Prostate gland (tissue), 2 donors: ENCODE measurements around the gene USP38.

Source experiments
- CTCF ChIP-seq, 4 experiments: fragments of 200-600 bp in 2 of 4; fragments of 450-650 bp in 2 of 4; sonication (generic) in 2 of 4; IDR thresholded peaks; 1 replicate in 3 of 4; 2 replicates in 1 of 4; pipeline ENCODE4 v1.5.1; 2016 to 2019; ENCODE audit warnings: antibody characterized with exemption in 4 of 4, mild to moderate bottlenecking in 2 of 4, moderate library complexity in 2 of 4
- POLR2AphosphoS5 ChIP-seq: sonication (generic); formaldehyde crosslinking; IDR thresholded peaks from one replicate; pipeline ENCODE4 v1.6.1; 2017; ENCODE audit warnings: antibody characterized with exemption

GRCh38 chr4:143250617-143251016 lies 65.9 kb downstream of the USP38 start:
- TF ChIP-seq CTCF (IDR thresholded peaks at IDR 0.05), result no peak
- no peak for TF ChIP-seq POLR2AphosphoS5
